ENCODE measurements around the gene F7.

- TF ChIP-seq TAF1 (IDR thresholded peaks at IDR 0.05; ENCODE audit: borderline replicate concordance, low read depth, low read length): no peak
- no peak for TF ChIP-seq POLR2AphosphoS5 (IDR thresholded peaks at IDR 0.05; ENCODE audit: low read depth, low read length)
- no peak for TF ChIP-seq POLR2A (IDR thresholded peaks at IDR 0.05; ENCODE audit: low read depth, low read length)
Measured at GRCh38 chr13:113140677-113141600, 35.3 kb downstream of the F7 start.
